GM12892 (cell line): ENCODE data around the gene RPL11.
A peak's percentile ranks its signal among the peaks of the same experiment; 100 is the strongest.

Source experiments
- DNase-seq: peaks from one replicate; pipeline ENCODE4 v3.0.0; 2011; ENCODE audit not compliant: insufficient read length
- FAIRE-seq: peaks from 2 replicates; lab custom pipeline; 2011; peaks lifted over from hg19 to GRCh38; lab: Jason Lieb, UNC
- POLR2A ChIP-seq: IDR thresholded peaks from 2 replicates; pipeline ENCODE4 v1.6.1; 2011; ENCODE audit warnings: low read depth, low read length, control low read depth
- POLR2AphosphoS5 ChIP-seq: IDR thresholded peaks from 2 replicates; pipeline ENCODE4 v1.6.1; 2011; ENCODE audit warnings: low read depth, low read length, control low read depth
- TAF1 ChIP-seq: IDR thresholded peaks from 2 replicates; pipeline ENCODE4 v1.6.1; 2011; ENCODE audit warnings: low read depth, mild to moderate bottlenecking, control low read depth, low read length, borderline replicate concordance

RPL11 gene

DNA sequence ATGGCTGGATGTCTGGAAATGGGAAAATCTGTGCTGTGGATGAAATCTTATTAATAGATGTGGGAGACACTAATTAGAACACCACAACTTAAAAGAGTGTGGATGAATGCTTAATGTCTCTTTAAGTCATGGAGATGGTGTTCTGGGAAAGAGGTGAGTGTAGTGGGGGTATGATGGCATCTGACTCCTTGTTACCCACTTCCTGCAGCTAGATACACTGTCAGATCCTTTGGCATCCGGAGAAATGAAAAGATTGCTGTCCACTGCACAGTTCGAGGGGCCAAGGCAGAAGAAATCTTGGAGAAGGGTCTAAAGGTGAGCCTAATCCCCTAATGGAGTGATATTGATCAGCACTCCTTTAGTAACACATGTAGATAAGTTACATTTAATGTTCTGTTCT, 2.0 kb downstream of the RPL11 start:
- no peak for FAIRE-seq
- TF ChIP-seq TAF1 (no peak), POLR2AphosphoS5 (no peak), POLR2A (no peak)
- no peak for DNase-seq

DNA sequence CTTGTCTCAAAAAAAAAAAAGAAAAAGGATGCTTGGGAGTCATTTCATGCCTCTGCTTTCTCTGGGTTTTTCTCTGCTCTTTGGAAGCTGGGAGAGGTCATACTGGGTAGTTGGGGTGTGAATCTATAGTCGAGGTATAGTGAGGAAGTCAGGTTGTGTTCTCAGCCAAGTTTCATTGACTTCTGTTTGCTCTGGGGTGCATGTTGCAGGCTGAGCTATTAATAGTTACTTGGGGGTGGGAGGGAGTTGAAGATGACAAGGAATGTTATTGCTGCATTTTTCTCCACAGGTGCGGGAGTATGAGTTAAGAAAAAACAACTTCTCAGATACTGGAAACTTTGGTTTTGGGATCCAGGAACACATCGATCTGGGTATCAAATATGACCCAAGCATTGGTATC, 2.8 kb downstream of the RPL11 start:
- no peak for DNase-seq
- no peak for TF ChIP-seq TAF1
- peak; percentile 32; the same call in 1 of the 2 replicates for TF ChIP-seq POLR2A
- TF ChIP-seq POLR2AphosphoS5: 0 out of 2 replicates have a peak, but pooled peaks have one; percentile 12
- no peak for FAIRE-seq

DNA sequence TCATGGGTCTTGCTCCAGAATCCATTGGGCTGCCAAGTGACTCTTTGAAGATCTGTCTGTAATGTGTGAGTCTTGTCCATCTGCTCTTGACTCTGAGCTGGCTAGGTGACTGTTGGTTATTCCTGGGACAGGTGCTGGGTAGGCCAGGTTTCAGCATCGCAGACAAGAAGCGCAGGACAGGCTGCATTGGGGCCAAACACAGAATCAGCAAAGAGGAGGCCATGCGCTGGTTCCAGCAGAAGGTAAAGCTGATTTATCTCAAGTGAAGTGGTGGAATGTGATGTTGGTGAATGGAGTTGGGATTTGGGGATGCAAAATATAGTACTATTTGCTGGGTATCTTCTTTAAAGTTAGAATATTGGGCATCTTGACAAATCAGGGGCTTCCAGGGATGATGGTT, 4.1 kb downstream of the RPL11 start:
- DNase-seq: no peak
- FAIRE-seq: no peak
- TF ChIP-seq POLR2A: peak; percentile 26; the same call in 1 of the 2 replicates
- TF ChIP-seq TAF1: no peak
- TF ChIP-seq POLR2AphosphoS5: peak; percentile 27; the same call in 1 of the 2 replicates

DNA sequence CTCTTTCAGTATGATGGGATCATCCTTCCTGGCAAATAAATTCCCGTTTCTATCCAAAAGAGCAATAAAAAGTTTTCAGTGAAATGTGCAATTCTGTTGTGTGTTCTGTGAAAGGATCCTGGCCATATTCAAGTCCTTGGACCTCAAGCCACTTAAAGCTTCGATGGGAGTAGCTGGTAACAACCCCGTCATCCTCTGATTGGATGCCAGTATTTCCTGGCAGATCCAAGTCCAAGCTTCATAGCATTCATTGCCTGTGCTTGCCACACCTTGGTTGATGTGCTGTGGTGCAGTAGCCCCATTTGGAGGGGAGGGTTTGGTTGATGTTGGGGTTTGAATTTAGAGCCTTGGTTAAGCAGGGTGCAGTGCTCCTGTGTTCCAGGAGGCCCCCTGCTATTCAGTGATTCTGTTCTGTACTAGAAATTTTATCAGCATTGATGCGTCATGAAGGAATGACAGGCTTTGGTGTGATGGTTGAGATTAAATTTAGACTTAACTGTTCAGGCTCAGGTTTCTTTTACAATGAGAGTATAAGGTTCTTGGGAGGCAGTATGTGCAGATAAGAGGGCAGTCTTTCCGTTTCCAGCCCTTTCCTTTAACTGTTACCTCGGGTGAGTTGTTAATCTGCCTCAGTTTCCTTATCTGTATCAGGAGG, 4.9 kb downstream of the RPL11 start:
- TF ChIP-seq POLR2A (peak; percentile 13; the same call in 1 of the 2 replicates), POLR2AphosphoS5 (no peak)
- DNase-seq: no peak
- FAIRE-seq: no peak

DNA sequence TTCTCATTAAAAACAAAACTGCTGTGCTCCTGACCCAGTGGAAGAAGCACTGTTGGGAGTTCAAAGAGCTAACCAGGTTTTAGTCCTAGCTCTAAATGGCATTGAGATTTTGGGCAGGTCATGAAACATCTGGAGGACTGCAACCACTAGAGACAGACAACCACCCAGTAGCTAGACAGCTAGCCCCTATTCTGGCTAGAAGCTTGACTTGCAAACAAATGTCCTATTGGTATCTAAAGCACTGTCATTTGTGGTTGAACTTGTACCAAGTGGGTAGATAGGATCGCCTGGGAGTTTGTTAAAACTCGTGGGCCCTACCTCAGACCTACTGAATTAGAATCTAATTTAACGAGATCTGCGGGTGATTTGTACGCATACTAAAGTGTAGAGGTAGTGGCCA, 6.9 kb downstream of the RPL11 start:
- DNase-seq (no peak), FAIRE-seq (no peak)
- TF ChIP-seq TAF1: no peak
- peak; percentile 73; the same call in 1 of the 2 replicates for TF ChIP-seq POLR2AphosphoS5
- TF ChIP-seq POLR2A: peak; percentile 66

DNA sequence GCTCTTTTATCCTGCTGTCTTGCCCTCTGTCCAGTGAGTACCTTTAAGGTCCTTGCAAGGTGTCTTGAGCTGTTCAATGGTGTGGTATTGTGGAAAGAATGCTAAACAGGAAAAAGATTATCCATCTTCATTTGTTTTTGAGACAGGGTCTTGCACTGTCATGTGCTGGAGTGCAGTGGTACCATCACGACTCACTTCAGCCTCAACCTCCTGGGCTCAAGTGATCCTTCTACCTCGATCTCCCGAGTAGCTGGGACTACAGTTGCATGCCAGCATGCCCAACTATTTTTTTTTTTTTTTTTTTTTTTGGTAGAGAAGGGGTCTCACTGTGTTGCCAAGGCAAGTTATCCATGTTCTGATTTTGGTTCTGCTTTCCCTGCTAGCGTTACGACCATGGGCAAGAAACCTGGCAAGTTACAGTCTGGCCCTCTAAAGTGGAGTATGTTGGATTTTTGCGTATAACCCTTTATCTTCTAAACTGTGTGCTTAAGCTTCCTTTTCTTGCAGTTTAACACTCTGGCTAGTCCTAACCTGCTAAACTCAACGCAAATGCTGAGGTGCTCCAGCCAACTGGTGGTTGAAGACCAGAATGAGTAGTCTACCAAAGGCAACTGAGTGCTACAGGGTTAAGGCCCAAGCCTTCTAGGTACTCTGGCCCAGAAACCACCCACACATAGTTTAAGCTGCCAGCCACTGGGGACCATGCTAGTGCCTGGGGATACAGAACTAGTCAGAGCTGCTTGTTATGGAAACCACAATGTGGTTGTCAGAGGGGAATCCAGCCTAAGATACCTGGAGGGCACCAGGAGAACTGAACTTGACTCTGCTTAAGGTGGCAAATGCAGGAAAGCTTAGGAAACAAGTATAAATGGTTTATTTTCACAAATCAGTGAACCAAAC, 7.9 kb downstream of the RPL11 start:
- TF ChIP-seq POLR2A (no peak; the same call in 1 of the 2 replicates), TAF1 (no peak), POLR2AphosphoS5 (no peak; the same call in 1 of the 2 replicates)
- FAIRE-seq (no peak), DNase-seq (no peak)

DNA sequence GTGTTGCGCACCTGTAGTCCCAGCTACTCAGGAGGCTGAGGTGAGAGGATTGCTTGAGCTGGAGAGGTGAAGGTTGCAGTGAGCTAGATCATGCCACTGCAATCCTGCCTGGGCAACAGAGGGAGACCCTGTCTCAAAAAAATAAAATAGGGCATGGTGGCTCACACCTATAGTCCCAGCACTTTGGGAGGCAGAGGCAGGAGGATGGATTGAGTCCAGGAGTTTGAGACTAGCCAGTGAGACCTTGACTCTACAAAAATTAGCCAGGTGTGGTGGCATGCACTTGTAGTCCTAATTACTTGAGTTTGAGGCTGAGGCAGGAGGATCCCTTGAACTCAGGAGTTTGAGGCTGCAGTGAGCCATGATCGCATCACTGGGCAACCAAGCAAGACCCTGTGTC, 9.7 kb downstream of the RPL11 start:
- TF ChIP-seq POLR2AphosphoS5: no peak
- no peak for TF ChIP-seq TAF1
- TF ChIP-seq POLR2A: peak; percentile 39; the same call in 1 of the 2 replicates
- FAIRE-seq (no peak), DNase-seq (no peak)

DNA sequence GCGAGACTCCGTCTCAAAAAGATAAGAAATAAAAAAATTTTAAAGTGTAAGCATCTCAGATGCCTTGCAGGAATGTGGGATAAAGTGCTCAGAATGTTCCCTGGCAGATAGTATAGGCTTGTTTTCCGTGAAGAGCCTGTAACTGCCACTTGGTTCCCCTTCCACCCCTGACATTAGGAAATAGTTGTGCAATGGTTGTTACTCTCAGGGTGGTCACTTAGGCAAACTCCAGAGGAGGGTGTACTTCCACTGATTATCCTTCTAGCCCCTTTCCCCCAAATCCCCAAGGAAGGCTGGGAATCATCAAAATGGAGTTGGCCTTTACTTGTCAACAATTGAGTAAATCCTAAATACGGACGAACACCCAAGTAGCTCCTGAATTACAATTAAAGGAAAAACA, 10.4 kb downstream of the RPL11 start:
- TF ChIP-seq POLR2AphosphoS5: no peak
- no peak for TF ChIP-seq POLR2A
- no peak for TF ChIP-seq TAF1
- no peak for FAIRE-seq
- no peak for DNase-seq

DNA sequence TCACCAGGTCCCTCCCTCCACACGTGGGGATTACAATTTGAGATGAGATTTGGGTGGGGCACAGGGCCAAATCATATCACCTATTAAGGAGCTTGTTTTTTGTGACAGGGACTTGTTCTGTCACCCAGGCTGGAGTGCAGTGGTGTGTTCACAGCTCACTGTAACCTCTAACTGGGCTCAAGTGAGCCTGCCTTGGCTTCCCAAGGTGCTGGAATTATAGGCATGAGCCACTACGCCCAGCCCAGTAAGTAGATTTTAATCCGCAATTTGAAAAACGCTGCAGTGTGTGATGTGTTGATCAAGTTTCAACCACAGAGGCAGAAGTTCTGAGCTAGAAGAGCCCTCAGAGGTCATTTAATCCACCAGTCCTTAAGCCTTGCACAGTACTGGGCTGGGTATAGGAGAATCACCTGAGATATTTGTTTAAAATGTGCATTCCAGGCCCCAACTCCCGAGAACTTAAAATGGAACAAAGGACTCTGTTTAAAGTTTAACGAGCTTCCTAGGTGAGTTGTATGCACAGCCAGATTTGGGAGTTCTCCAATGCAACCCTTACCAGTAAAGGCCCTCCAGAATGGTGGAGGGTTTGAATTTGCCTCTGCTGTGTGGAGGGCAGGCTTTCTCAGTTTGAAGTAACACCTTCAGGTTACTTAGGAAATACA, 13.4 kb downstream of the RPL11 start:
- no peak for TF ChIP-seq POLR2A
- TF ChIP-seq TAF1: no peak
- no peak for TF ChIP-seq POLR2AphosphoS5
- FAIRE-seq (no peak), DNase-seq (no peak)

DNA sequence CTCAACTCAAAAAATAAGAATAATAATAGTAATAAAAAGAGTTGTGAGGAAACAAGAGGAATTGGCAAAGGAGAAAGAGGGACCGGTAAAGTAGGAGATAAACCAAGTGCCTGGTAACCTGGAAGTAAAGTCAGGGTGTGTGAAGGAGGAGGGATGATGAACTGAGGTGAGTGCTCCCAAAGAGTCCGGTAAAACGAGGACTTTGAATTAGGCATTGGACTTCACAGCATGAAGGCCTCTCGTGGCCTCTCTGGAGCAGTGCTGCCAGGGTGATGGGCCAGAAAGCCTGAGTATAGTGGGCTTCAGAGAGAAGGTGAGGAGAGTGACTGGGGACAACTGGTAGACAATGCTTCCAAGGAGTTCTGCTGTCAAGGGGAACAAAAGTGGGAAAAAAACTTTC, 17.6 kb downstream of the RPL11 start:
- no peak for TF ChIP-seq TAF1
- TF ChIP-seq POLR2A: no peak
- TF ChIP-seq POLR2AphosphoS5: no peak
- DNase-seq: no peak
- FAIRE-seq: no peak

DNA sequence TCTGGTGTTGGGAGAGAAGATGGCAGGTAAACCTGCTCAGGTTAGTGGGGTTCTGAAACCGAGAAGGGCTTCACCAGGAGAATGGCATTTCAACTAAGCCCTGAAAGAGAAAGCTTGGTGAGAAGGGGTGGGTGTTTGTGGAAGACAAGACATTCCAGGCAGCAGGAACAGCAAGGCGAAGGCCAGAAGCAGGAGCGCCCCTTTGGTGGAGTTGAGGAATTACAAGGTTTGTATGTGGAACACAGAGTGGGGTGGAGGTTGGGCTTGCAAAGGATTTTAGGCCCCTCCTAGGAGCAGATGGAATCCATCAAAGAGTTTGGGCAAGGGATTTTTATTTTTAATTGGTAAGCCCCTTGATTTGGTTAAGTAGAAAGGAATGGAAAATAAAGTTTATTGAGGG, 26.9 kb downstream of the RPL11 start:
- TF ChIP-seq POLR2A: no peak
- TF ChIP-seq POLR2AphosphoS5: no peak
- TF ChIP-seq TAF1: no peak
- DNase-seq (no peak), FAIRE-seq (peak; percentile 82)
